ENCODE results near the gene MTCL3.

MTCL3 gene

DNA sequence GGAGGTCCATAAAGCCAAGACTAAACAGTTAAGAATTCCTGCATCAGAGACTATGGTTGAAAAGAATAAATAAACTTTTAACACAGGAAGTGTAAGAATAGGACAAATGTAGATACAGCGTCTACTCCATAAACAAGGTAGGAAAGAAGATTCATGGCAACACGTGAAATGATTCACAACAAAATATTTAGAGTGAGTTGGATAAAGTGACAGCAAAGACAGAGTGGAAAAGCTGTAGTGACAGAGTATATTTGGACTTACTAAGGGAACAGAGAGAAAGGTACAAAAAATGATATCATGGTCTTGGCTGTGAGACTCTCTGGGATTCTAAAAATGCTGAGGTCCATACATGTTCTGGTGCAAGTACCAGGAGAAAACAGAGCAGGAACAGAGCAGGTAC is 38.0 kb downstream of the MTCL3 start:
- WGBS, 2 donors (ENCODE audit: low coverage in 1 of 2) = 66 to 89% methylated on average over 2 of the region's 2 CpGs
- DNase-seq = no peak
- intact Hi-C loops (cut with DNase I; ENCODE audit: low total_unique reads) (no loop called here), in situ Hi-C loops (cut with MboI; ENCODE audit: low pct_ligation_motif_present in 1 of 4, low pct_unique_long_range_greater_than_20kb in 1 of 4, low sequenced_read_pairs in 3 of 4) (no loop called here)
- H3K4me1 ChIP-seq = peaks cover 0 to 18% (median 5%) of the 10 kb centered on the region in 4 donors
- no peaks in the 10 kb centered on the region for H3K36me3 ChIP-seq
- no peaks in the 10 kb centered on the region for H3K9me3 ChIP-seq
- TF ChIP-seq POLR2A (IDR thresholded peaks at IDR 0.05) = no peak
- no peak for TF ChIP-seq POLR2AphosphoS5 (IDR thresholded peaks at IDR 0.05)
- TF ChIP-seq, protein P1, sequence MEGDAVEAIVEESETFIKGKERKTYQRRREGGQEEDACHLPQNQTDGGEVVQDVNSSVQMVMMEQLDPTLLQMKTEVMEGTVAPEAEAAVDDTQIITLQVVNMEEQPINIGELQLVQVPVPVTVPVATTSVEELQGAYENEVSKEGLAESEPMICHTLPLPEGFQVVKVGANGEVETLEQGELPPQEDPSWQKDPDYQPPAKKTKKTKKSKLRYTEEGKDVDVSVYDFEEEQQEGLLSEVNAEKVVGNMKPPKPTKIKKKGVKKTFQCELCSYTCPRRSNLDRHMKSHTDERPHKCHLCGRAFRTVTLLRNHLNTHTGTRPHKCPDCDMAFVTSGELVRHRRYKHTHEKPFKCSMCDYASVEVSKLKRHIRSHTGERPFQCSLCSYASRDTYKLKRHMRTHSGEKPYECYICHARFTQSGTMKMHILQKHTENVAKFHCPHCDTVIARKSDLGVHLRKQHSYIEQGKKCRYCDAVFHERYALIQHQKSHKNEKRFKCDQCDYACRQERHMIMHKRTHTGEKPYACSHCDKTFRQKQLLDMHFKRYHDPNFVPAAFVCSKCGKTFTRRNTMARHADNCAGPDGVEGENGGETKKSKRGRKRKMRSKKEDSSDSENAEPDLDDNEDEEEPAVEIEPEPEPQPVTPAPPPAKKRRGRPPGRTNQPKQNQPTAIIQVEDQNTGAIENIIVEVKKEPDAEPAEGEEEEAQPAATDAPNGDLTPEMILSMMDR (IDR thresholded peaks at IDR 0.05) = no peak
- no peak for TF ChIP-seq EP300 (IDR thresholded peaks at IDR 0.05; ENCODE audit: low read depth)
- H3K27me3 ChIP-seq = no peaks in the 10 kb centered on the region
- no peak overlapping the region for H3K4me3 ChIP-seq
- no peak overlapping the region for H3K27ac ChIP-seq

DNA sequence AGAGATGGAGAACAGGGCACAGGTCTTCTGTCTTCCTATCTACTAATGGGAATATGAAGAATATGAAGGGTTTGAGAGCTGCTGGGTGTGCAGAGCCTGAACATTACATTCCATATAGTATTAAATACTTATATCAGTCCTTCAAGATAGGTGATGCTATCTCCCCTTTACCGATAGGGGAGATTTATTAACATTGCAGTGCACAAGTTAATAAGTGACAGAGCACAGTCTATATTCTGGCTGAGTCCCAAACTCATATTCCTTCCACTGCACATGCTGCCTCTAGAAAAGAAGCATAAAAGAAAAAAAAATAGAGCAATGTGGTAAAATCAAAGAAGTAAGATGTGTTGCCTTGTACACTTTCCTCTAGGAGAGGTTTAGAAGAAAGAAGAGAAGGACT is 41.5 kb downstream of the MTCL3 start:
- H3K27ac ChIP-seq = no peak overlapping the region
- 43 to 78% methylated on average over 1 of the region's 1 CpG for WGBS, 2 donors (ENCODE audit: low coverage in 1 of 2)
- DNase-seq = no peak
- no peaks in the 10 kb centered on the region for H3K9me3 ChIP-seq
- intact Hi-C loops (cut with DNase I; ENCODE audit: low total_unique reads) (no loop called here), in situ Hi-C loops (cut with MboI; ENCODE audit: low pct_ligation_motif_present in 1 of 4, low pct_unique_long_range_greater_than_20kb in 1 of 4, low sequenced_read_pairs in 3 of 4) (no loop called here)
- H3K36me3 ChIP-seq = no peaks in the 10 kb centered on the region
- TF ChIP-seq POLR2AphosphoS5 (IDR thresholded peaks at IDR 0.05) = no peak
- no peak for TF ChIP-seq EP300 (IDR thresholded peaks at IDR 0.05; ENCODE audit: low read depth)
- TF ChIP-seq, protein P1 (IDR thresholded peaks at IDR 0.05) = no peak
- TF ChIP-seq POLR2A (IDR thresholded peaks at IDR 0.05) = no peak
- no peak overlapping the region for H3K4me3 ChIP-seq
- no peaks in the 10 kb centered on the region for H3K4me1 ChIP-seq
- no peaks in the 10 kb centered on the region for H3K27me3 ChIP-seq

DNA sequence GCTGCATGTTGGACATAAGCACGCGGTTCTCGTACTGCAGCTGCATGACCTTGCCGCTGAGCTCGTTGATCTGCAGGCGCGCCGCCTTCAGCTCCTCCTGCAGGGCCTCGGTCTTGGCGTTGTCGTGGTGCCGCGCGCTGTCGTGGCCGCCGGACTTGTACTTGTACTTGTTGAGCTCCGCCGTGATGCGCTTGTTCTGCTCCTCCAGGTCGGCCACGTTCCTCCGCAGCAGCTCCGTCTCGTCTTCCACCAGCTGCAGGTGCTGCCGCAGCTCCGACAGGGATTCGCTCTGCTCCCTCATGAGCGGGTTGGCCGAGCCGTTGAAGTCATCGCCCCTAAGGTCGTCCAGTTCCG is 43.3 kb downstream of the MTCL3 start:
- no peaks in the 10 kb centered on the region for H3K9me3 ChIP-seq
- no peaks in the 10 kb centered on the region for H3K4me1 ChIP-seq
- no peaks in the 10 kb centered on the region for H3K27me3 ChIP-seq
- DNase-seq = no peak
- H3K27ac ChIP-seq = no peak overlapping the region
- 89 to 93% methylated on average over 10 to 34 of the region's 34 CpGs for WGBS, 2 donors (ENCODE audit: low coverage in 1 of 2)
- in situ Hi-C loops (cut with MboI; ENCODE audit: low pct_ligation_motif_present in 1 of 4, low pct_unique_long_range_greater_than_20kb in 1 of 4, low sequenced_read_pairs in 3 of 4) = no loop called here
- intact Hi-C loops (cut with DNase I; ENCODE audit: low total_unique reads) = no loop called here
- H3K4me3 ChIP-seq = no peak overlapping the region
- no peak for TF ChIP-seq EP300 (IDR thresholded peaks at IDR 0.05; ENCODE audit: low read depth)
- TF ChIP-seq, protein P1 (IDR thresholded peaks at IDR 0.05) = no peak
- no peaks in the 10 kb centered on the region for H3K36me3 ChIP-seq

DNA sequence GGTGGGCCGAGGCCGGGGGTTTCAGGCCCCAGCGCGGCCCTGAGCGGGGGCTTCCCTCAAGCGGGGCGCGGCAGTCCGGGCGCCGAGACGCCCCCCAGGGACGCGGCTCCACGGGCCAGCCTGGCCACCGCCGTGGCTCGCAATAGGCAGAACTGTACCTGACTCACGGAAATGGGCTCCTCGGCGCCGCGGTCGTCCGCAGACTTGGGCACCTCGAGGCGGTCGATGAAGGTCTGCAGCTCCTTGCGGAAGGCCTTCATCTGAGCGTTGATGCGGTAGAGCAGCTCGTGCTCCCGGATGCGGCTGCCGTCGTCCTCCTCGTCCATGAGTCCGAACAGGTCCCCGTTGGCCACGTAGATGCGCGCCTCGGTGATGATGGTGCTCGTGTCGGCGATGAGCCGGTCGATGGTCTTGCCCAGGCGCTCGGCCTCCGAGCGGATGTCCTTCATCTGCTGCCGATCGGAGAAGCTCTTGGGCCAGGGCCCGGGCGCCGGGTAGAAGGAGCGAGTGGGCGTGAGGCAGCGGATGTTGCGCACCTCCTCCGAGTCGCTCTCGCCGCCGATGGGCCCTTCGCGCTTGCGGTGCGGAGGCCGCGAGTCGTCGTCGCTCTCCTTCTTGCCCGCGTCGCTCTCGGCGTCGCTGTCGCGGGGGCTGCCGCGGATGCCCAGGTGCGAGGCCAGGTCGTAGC is 43.9 kb downstream of the MTCL3 start:
- Histone ChIP-seq H3K27ac (no peak overlapping the region), H3K4me1 (no peaks in the 10 kb centered on the region), H3K4me3 (no peak overlapping the region), H3K36me3 (no peaks in the 10 kb centered on the region), H3K9me3 (no peaks in the 10 kb centered on the region), H3K27me3 (no peaks in the 10 kb centered on the region)
- intact Hi-C loops (cut with DNase I; ENCODE audit: low total_unique reads) (no loop called here), in situ Hi-C loops (cut with MboI; ENCODE audit: low pct_ligation_motif_present in 1 of 4, low pct_unique_long_range_greater_than_20kb in 1 of 4, low sequenced_read_pairs in 3 of 4) (no loop called here)
- WGBS, 2 donors (ENCODE audit: low coverage in 1 of 2) = 95 to 100% methylated on average over 1 to 87 of the region's 87 CpGs
- DNase-seq = no peak
- TF ChIP-seq EP300 (IDR thresholded peaks at IDR 0.05; ENCODE audit: low read depth) (no peak), POLR2AphosphoS5 (IDR thresholded peaks at IDR 0.05) (no peak), POLR2A (IDR thresholded peaks at IDR 0.05) (no peak)
- TF ChIP-seq, protein P1 (IDR thresholded peaks at IDR 0.05) = no peak
